GM19043 (cell line): ENCODE results near the gene PCDHGB5.

ENCODE experiments used
- ATAC-seq: cut with Tn5 transposase; IDR thresholded peaks from one replicate; pipeline ENCODE4 v1.9.1; 2021; ENCODE audit warnings: low read depth; ENCODE audit not compliant: unreplicated experiment

PCDHGB5 gene

DNA sequence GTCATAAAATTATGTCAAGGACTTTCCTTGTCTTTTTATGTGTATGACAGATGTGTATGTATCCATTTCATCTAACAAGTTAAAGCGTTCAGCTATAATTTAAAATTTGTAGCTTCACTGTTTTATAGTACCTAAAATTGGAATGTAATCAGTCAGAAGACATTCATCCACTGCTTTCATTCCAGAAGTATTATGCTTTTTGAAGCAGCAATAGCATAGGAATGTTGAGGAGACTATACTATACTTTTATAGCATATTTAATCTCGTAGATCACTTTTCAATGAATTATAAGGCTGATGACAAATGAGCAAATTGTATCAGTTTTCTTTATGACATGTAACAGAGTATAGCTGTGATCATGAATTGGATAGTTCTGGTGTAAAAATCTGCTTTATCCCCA lies 39.5 kb downstream of the PCDHGB5 start:
- ATAC-seq, result no peak

DNA sequence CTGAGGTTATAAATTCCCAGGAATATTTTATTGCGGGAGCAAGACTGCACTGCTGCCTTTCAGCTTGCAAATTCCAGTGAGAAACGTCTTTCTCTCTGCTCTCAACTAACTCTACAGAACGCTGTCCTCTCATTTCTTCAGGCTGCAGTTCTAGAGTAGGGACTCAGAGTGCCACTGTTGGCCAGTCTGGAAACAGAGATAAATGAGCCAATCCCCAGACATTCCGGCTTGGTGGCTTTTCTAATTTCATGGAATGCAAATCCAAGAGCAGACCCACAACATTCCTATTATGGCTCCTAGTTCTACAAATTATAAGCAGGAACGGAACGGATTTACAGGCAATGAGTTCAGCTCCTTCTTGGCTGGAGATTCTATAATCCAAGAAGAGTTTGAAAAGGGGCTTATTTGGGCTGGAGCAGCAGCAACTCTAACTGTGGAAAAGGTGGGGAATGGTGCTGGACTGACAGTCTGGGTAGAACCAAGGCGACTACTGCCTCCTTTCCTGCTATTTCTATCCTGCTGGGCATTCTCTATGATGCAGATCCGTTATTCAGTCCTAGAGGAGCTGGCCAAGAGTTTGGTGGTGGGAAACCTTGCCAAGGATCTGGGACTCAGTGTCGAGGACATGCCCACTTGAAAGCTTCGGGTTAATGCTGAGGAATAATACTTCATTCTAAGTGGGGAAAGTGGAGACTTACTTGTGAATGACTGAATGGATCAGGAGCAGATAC lies 41.8 kb downstream of the PCDHGB5 start:
- ATAC-seq, result no peak

DNA sequence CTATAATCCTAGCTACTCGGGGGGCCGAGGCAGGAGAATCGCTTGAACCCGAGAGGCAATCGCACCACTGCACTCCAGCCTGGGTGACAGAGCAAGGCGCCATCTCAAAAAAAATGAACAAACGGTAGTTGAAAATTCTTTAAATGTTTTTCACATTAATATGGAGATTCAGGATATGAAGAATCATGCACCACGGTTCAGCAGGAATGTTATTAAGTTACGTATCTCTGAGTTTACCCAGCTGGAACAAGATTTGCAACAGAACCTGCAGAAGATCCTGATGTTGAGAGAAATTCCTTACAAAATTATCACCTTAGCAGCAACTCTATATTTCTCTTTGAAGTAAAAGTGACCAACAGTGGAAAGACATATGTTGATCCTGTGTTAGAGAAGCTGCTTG lies 42.6 kb downstream of the PCDHGB5 start:
- no peak for ATAC-seq

DNA sequence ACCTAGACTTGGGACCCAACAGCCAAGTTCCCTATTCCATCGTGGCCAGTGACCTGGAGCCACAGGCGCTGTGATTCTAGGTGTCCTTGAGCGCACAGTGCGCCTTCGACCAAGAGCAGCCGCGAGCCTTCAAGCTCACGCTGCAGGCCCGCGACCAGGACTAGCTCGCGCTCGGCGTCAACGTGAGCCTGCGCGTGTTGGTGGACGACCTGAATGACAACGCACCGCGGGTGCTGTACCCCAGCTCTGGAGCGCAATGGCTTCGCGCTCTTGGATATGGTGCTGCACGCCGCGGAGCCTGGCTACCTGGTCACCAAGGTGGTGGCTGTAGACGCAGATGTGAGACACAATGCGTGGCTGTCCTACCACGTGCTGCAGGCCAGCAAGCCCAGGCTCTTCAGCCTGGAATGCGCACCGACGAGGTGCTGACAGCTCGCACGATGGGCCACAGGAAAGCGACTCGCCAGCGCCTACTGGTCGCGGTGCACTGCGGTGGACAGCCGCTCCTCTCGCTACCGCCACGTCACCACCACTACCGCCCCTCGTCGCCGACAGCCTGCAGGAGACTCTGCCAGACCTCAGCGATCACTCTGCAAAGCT lies 43.9 kb downstream of the PCDHGB5 start:
- no peak for ATAC-seq
